ENCODE data around the gene ATP1A2.

ATP1A2 gene

GRCh38 chr1:160097151-160097910, 18.2 kb upstream of the ATP1A2 start:
- Histone ChIP-seq H3K27me3 (ENCODE audit: insufficient read depth, low read length) (peaks cover 7% of the 10 kb centered on the region; the same call in 1 of the 2 replicates), H3K27ac (ENCODE audit: low read length) (peak overlapping the region; percentile 10), H3K36me3 (ENCODE audit: insufficient read depth, low read depth, low read length) (peaks cover 32% of the 10 kb centered on the region), H3K4me3 (ENCODE audit: low read length) (peak overlapping the region; percentile 85), H3K9ac (ENCODE audit: low read depth, low read length) (peak overlapping the region; percentile 79; the same call in 1 of the 2 replicates), H3K4me1 (ENCODE audit: insufficient read depth, low read length) (peaks cover 32% of the 10 kb centered on the region), H3K9me3 (ENCODE audit: insufficient read depth, low read depth, low read length) (no peaks in the 10 kb centered on the region)

GRCh38 chr1:160097911-160098851, 17.4 kb upstream of the ATP1A2 start, which contains the start of gene IGSF8:
TSS of gene IGSF8 (minus strand) at chr1:160098619. CDS start at chr1:160098472, 147 bp downstream.
- H3K4me3 ChIP-seq (ENCODE audit: low read length), result peak within 1 kb of the TSS; percentile 85
- H3K9ac ChIP-seq (ENCODE audit: low read depth, low read length), result peak within 1 kb of the TSS; percentile 79; the same call in 1 of the 2 replicates
- H3K9me3 ChIP-seq (ENCODE audit: insufficient read depth, low read depth, low read length), result no peaks in the 10 kb centered on the region
- H3K27me3 ChIP-seq (ENCODE audit: insufficient read depth, low read length), result peaks cover 7% of the 10 kb centered on the region; the same call in 1 of the 2 replicates
- H3K36me3 ChIP-seq (ENCODE audit: insufficient read depth, low read depth, low read length), result peaks cover 23% of the 10 kb centered on the region
- peaks cover 34% of the 10 kb centered on the region for H3K4me1 ChIP-seq (ENCODE audit: insufficient read depth, low read length)
- no peak within 1 kb of the TSS for H3K27ac ChIP-seq (ENCODE audit: low read length)

- H3K27ac ChIP-seq (ENCODE audit: low read length), result no peak overlapping the region
- H3K4me3 ChIP-seq (ENCODE audit: low read length), result peak overlapping the region; percentile 72
- H3K9ac ChIP-seq (ENCODE audit: low read depth, low read length), result peak overlapping the region; percentile 70; the same call in 1 of the 2 replicates
- H3K36me3 ChIP-seq (ENCODE audit: insufficient read depth, low read depth, low read length), result peaks cover 15% of the 10 kb centered on the region
- peaks cover 38% of the 10 kb centered on the region for H3K4me1 ChIP-seq (ENCODE audit: insufficient read depth, low read length)
- H3K27me3 ChIP-seq (ENCODE audit: insufficient read depth, low read length), result peaks cover 7% of the 10 kb centered on the region; the same call in 1 of the 2 replicates
- no peaks in the 10 kb centered on the region for H3K9me3 ChIP-seq (ENCODE audit: insufficient read depth, low read depth, low read length)
These were observed 16.6 kb upstream of the ATP1A2 start for GRCh38 chr1:160098852-160099561.

GRCh38 chr1:160099716-160100375, 15.7 kb upstream of the ATP1A2 start:
- Histone ChIP-seq H3K4me1 (ENCODE audit: insufficient read depth, low read length) (peaks cover 41% of the 10 kb centered on the region), H3K4me3 (ENCODE audit: low read length) (no peak overlapping the region), H3K36me3 (ENCODE audit: insufficient read depth, low read depth, low read length) (peaks cover 6% of the 10 kb centered on the region; the same call in 1 of the 2 replicates), H3K27me3 (ENCODE audit: insufficient read depth, low read length) (peaks cover 7% of the 10 kb centered on the region; the same call in 1 of the 2 replicates), H3K9me3 (ENCODE audit: insufficient read depth, low read depth, low read length) (no peaks in the 10 kb centered on the region), H3K27ac (ENCODE audit: low read length) (no peak overlapping the region), H3K9ac (ENCODE audit: low read depth, low read length) (no peak overlapping the region)

GRCh38 chr1:160101037-160101716, 14.4 kb upstream of the ATP1A2 start:
- Histone ChIP-seq H3K27ac (ENCODE audit: low read length) (no peak overlapping the region), H3K27me3 (ENCODE audit: insufficient read depth, low read length) (peaks cover 7% of the 10 kb centered on the region; the same call in 1 of the 2 replicates), H3K4me1 (ENCODE audit: insufficient read depth, low read length) (peaks cover 30% of the 10 kb centered on the region), H3K36me3 (ENCODE audit: insufficient read depth, low read depth, low read length) (no peaks in the 10 kb centered on the region), H3K4me3 (ENCODE audit: low read length) (no peak overlapping the region), H3K9me3 (ENCODE audit: insufficient read depth, low read depth, low read length) (no peaks in the 10 kb centered on the region), H3K9ac (ENCODE audit: low read depth, low read length) (peak overlapping the region; percentile 58; the same call in 1 of the 2 replicates)

GRCh38 chr1:160101717-160102522, 13.6 kb upstream of the ATP1A2 start:
- Histone ChIP-seq H3K27me3 (ENCODE audit: insufficient read depth, low read length) (peaks cover 7% of the 10 kb centered on the region; the same call in 1 of the 2 replicates), H3K9ac (ENCODE audit: low read depth, low read length) (no peak overlapping the region), H3K9me3 (ENCODE audit: insufficient read depth, low read depth, low read length) (no peaks in the 10 kb centered on the region), H3K27ac (ENCODE audit: low read length) (no peak overlapping the region), H3K4me1 (ENCODE audit: insufficient read depth, low read length) (peaks cover 23% of the 10 kb centered on the region), H3K36me3 (ENCODE audit: insufficient read depth, low read depth, low read length) (no peaks in the 10 kb centered on the region), H3K4me3 (ENCODE audit: low read length) (no peak overlapping the region)

GRCh38 chr1:160103658-160104408, 11.7 kb upstream of the ATP1A2 start:
- no peaks in the 10 kb centered on the region for H3K36me3 ChIP-seq (ENCODE audit: insufficient read depth, low read depth, low read length)
- H3K9me3 ChIP-seq (ENCODE audit: insufficient read depth, low read depth, low read length), result no peaks in the 10 kb centered on the region
- 0 out of 2 replicates have a peak overlapping the region, but pooled peaks have one; percentile 2 for H3K9ac ChIP-seq (ENCODE audit: low read depth, low read length)
- peaks cover 7% of the 10 kb centered on the region; the same call in 1 of the 2 replicates for H3K27me3 ChIP-seq (ENCODE audit: insufficient read depth, low read length)
- peaks cover 16% of the 10 kb centered on the region for H3K4me1 ChIP-seq (ENCODE audit: insufficient read depth, low read length)
- no peak overlapping the region for H3K27ac ChIP-seq (ENCODE audit: low read length)
- no peak overlapping the region for H3K4me3 ChIP-seq (ENCODE audit: low read length)

- Histone ChIP-seq H3K9me3 (ENCODE audit: insufficient read depth, low read depth, low read length) (no peaks in the 10 kb centered on the region), H3K4me1 (ENCODE audit: insufficient read depth, low read length) (peaks cover 16% of the 10 kb centered on the region), H3K4me3 (ENCODE audit: low read length) (no peak overlapping the region), H3K27ac (ENCODE audit: low read length) (no peak overlapping the region), H3K27me3 (ENCODE audit: insufficient read depth, low read length) (peaks cover 4% of the 10 kb centered on the region; the same call in 1 of the 2 replicates), H3K36me3 (ENCODE audit: insufficient read depth, low read depth, low read length) (no peaks in the 10 kb centered on the region), H3K9ac (ENCODE audit: low read depth, low read length) (0 out of 2 replicates have a peak overlapping the region, but pooled peaks have one; percentile 2)
These were observed 11.1 kb upstream of the ATP1A2 start for GRCh38 chr1:160104486-160104885.

GRCh38 chr1:160105155-160105554, 10.4 kb upstream of the ATP1A2 start:
- no peak overlapping the region for H3K4me3 ChIP-seq (ENCODE audit: low read length)
- H3K27me3 ChIP-seq (ENCODE audit: insufficient read depth, low read length), result no peaks in the 10 kb centered on the region
- no peak overlapping the region for H3K27ac ChIP-seq (ENCODE audit: low read length)
- H3K36me3 ChIP-seq (ENCODE audit: insufficient read depth, low read depth, low read length), result no peaks in the 10 kb centered on the region
- H3K9ac ChIP-seq (ENCODE audit: low read depth, low read length), result no peak overlapping the region
- H3K9me3 ChIP-seq (ENCODE audit: insufficient read depth, low read depth, low read length), result no peaks in the 10 kb centered on the region
- peaks cover 20% of the 10 kb centered on the region for H3K4me1 ChIP-seq (ENCODE audit: insufficient read depth, low read length)

Data from iPS-20b (cell line).